PFSK-1 (cell line): ENCODE measurements around the gene ARHGAP6.

Experiments
- FOXP2 ChIP-seq: optimal IDR thresholded peaks from 2 replicates; pipeline ENCODE3; 2011; ENCODE audit warnings: borderline replicate concordance, control low read depth, inconsistent platforms; ENCODE audit not compliant: insufficient read depth; ENCODE audit errors: extremely low read length, extremely low read depth
- POLR2AphosphoS5 ChIP-seq: IDR thresholded peaks from 2 replicates; pipeline ENCODE4 v1.6.1; 2012; ENCODE audit warnings: low read depth, mild to moderate bottlenecking, control low read depth, low read length, moderate library complexity
- REST ChIP-seq, 2 experiments: IDR thresholded peaks; 2 replicates each; pipeline versions ENCODE4 v1.6.1 to v1.8.0; 2011 to 2012; ENCODE audit warnings: low read depth in 2 of 2, low read length in 2 of 2, control low read depth in 1 of 2, inconsistent platforms in 1 of 2, mild to moderate bottlenecking in 1 of 2, moderate library complexity in 1 of 2; ENCODE audit not compliant: insufficient read depth in 1 of 2
- SIN3A ChIP-seq: IDR thresholded peaks from 2 replicates; pipeline ENCODE4 v1.6.1; 2012; ENCODE audit warnings: mild to moderate bottlenecking, low read length, moderate library complexity, borderline replicate concordance; ENCODE audit not compliant: insufficient read depth
- TAF1 ChIP-seq: IDR thresholded peaks from 2 replicates; pipeline ENCODE4 v1.6.1; 2012; ENCODE audit warnings: low read length, control low read depth, borderline replicate concordance; ENCODE audit not compliant: insufficient read depth

Gene ARHGAP6

GRCh38 chrX:11531226-11531625, 134.5 kb downstream of the ARHGAP6 start:
- no peak for TF ChIP-seq POLR2AphosphoS5
- TF ChIP-seq FOXP2 = no peak
- no peak for TF ChIP-seq TAF1
- TF ChIP-seq REST (IDR thresholded peaks at IDR 0.05; ENCODE audit: insufficient read depth in 1 of 2, low read depth in 2 of 2, low read length in 2 of 2) = no peak
- no peak for TF ChIP-seq SIN3A

GRCh38 chrX:11530621-11531020, 135.1 kb downstream of the ARHGAP6 start:
- TF ChIP-seq FOXP2 (no peak), TAF1 (no peak), SIN3A (no peak), REST (IDR thresholded peaks at IDR 0.05; ENCODE audit: insufficient read depth in 1 of 2, low read depth in 2 of 2, low read length in 2 of 2) (no peak), POLR2AphosphoS5 (no peak)

DNA sequence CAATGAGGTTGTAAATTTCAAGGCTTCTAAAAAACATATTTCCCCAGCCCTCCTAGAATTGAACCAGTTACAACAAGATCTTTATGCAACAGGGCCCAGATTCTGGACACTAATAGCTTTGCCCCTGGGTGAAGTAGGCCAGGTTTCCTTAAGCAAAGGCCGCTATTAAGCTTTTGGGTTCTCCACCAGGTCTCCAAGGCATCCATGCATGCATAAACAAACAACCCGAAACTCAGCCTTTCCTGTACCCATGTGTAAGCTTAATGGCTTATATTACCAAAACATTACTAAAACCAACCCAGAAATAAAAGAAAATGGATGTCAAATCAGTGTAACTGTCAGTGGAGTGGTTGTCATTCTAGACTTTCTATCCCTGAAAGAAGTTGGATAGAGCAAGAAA, 137.1 kb downstream of the ARHGAP6 start:
- TF ChIP-seq TAF1 = no peak
- no peak for TF ChIP-seq FOXP2
- no peak for TF ChIP-seq SIN3A
- no peak for TF ChIP-seq POLR2AphosphoS5

DNA sequence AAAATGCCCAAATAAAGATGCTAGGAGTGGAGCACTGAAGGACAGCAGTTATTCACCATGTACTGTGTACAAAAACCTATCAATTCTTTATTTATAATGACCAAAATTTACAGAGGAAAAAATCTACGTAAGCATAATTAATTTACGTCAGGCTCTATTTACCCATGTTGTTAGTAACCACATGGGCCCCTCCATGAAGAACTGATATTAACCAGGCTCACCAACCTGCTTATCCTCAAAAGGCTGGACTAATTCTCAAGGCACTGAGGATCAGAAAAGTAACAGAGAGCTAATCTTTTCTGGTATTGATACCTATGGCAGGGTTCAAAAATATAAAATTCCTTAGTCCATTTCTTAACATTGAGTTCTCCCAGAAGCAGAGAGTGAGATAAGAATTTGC, 140.0 kb downstream of the ARHGAP6 start:
- no peak for TF ChIP-seq TAF1
- no peak for TF ChIP-seq REST (IDR thresholded peaks at IDR 0.05; ENCODE audit: insufficient read depth in 1 of 2, low read depth in 2 of 2, low read length in 2 of 2)
- no peak for TF ChIP-seq FOXP2
- TF ChIP-seq POLR2AphosphoS5 = no peak
- TF ChIP-seq SIN3A = no peak

- TF ChIP-seq REST (IDR thresholded peaks at IDR 0.05; ENCODE audit: insufficient read depth in 1 of 2, low read depth in 2 of 2, low read length in 2 of 2) = no peak
- no peak for TF ChIP-seq FOXP2
- no peak for TF ChIP-seq TAF1
- TF ChIP-seq POLR2AphosphoS5 = no peak
- TF ChIP-seq SIN3A = no peak
Measured at GRCh38 chrX:11509786-11510185, 155.9 kb downstream of the ARHGAP6 start.
